ENCODE results near the gene OGFOD1. TPM values are rescaled to one million over a fixed set of nuclear protein-coding genes. Genes with fewer than 3 reads are reported as not detected.

The OGFOD1 gene
- polyA plus RNA-seq, 3 donors: 8.2 to 37.9 (median 23.4) TPM

DNA sequence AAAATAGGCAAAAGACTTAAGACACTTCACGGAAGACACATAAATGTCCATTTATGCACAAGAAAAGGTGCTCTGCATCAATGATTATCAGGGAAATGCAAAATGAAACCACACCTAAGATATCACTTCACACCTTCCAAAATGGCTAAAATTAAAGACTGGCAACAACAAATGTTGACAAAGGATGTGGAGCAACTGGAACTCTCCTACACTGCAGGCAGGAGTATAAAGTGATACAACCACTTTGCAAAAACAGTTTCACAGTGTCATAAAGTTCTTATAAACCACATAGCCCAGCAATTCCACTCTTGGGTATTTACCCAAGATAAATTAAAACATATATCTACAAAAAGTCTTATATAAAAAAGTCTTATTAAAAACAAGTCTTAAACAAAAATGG is 60.7 kb downstream of the OGFOD1 start:
- peaks cover 17% of the 10 kb centered on the region for H3K4me1 Mint-ChIP-seq
- Histone ChIP-seq H3K79me2 (ENCODE audit: insufficient read depth, low read length) (no peaks in the 10 kb centered on the region), H3K9me3 (replicated peaks in 1 of 2; ENCODE audit: control insufficient read depth in 1 of 2, insufficient read depth in 1 of 2, low read length in 2 of 2) (no peaks in the 10 kb centered on the region), H3K9ac (ENCODE audit: insufficient read depth, low read length, poor library complexity, severe bottlenecking) (no peak overlapping the region), H2AFZ (ENCODE audit: insufficient read depth, low read depth, low read length, poor library complexity, severe bottlenecking) (no peak overlapping the region), H4K20me1 (ENCODE audit: insufficient read depth, low read length) (peaks cover 26% of the 10 kb centered on the region), H3K27me3 (ENCODE audit: control insufficient read depth in 2 of 2, insufficient read depth in 2 of 2, low read length in 2 of 2) (no peaks in the 10 kb centered on the region), H3K27ac (ENCODE audit: low read depth in 1 of 2, low read length in 2 of 2) (no peak overlapping the region), H3K4me1 (ENCODE audit: control insufficient read depth in 1 of 2, insufficient read depth in 2 of 2, low read length in 2 of 2) (peaks cover 4 to 8% of the 10 kb centered on the region in 2 donors), H3K4me2 (replicated peaks; ENCODE audit: extremely low read depth, low read length, poor library complexity, severe bottlenecking) (no peak overlapping the region), H3K4me3 (replicated peaks in 1 of 3; ENCODE audit: low read depth in 2 of 3, low read length in 3 of 3) (no peak overlapping the region), H3K36me3 (replicated peaks in 1 of 2; ENCODE audit: control insufficient read depth in 1 of 2, insufficient read depth in 2 of 2, low read length in 2 of 2) (peaks cover 36 to 53% of the 10 kb centered on the region in 2 donors)
- TF ChIP-seq, protein P1, sequence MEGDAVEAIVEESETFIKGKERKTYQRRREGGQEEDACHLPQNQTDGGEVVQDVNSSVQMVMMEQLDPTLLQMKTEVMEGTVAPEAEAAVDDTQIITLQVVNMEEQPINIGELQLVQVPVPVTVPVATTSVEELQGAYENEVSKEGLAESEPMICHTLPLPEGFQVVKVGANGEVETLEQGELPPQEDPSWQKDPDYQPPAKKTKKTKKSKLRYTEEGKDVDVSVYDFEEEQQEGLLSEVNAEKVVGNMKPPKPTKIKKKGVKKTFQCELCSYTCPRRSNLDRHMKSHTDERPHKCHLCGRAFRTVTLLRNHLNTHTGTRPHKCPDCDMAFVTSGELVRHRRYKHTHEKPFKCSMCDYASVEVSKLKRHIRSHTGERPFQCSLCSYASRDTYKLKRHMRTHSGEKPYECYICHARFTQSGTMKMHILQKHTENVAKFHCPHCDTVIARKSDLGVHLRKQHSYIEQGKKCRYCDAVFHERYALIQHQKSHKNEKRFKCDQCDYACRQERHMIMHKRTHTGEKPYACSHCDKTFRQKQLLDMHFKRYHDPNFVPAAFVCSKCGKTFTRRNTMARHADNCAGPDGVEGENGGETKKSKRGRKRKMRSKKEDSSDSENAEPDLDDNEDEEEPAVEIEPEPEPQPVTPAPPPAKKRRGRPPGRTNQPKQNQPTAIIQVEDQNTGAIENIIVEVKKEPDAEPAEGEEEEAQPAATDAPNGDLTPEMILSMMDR (IDR thresholded peaks at IDR 0.05): no peak
- DNase-seq: no peak
- peaks cover 39 to 45% of the 10 kb centered on the region in 2 donors for H3K36me3 Mint-ChIP-seq
- H3K27ac Mint-ChIP-seq: no peak overlapping the region
- WGBS (ENCODE audit: insufficient coverage): 100% methylated on average over 1 of the region's 1 CpG
- no peaks in the 10 kb centered on the region for H3K27me3 Mint-ChIP-seq (ENCODE audit: low read depth in 3 of 3)
- H3K4me3 Mint-ChIP-seq: no peak overlapping the region
- no peaks in the 10 kb centered on the region for H3K9me3 Mint-ChIP-seq
- intact Hi-C loops (cut with micrococcal nuclease): no loop called here

DNA sequence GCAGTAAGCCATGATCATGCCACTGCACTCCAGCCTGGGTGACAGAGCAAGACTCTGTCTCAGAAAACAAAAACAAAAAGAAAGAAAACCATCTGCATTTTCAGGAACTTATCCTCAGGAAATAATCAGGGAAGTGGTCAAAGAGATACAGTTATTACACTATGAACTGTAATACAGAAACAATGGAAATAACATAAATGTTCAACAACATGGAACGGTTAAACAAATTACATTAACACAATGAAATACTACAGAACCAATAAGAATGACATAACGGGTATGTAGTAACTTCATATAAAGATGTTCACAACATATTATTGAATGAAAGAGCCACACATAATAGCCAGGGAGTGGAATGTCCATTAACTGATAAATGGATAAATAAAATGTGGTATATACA is 61.7 kb downstream of the OGFOD1 start:
- peaks cover 0 to 2% (median 0%) of the 10 kb centered on the region in 3 donors for H3K27me3 Mint-ChIP-seq (ENCODE audit: low read depth in 3 of 3)
- H3K27ac Mint-ChIP-seq: peak overlapping the region in 3 of 7 donors; percentile 30 to 63 (median 49)
- H3K79me2 ChIP-seq (ENCODE audit: insufficient read depth, low read length): no peaks in the 10 kb centered on the region
- intact Hi-C loops (cut with micrococcal nuclease): no loop called here
- H3K27me3 ChIP-seq (ENCODE audit: control insufficient read depth in 2 of 2, insufficient read depth in 2 of 2, low read length in 2 of 2): no peaks in the 10 kb centered on the region
- TF ChIP-seq, protein P1 (IDR thresholded peaks at IDR 0.05): no peak
- no peak overlapping the region for H3K9ac ChIP-seq (ENCODE audit: insufficient read depth, low read length, poor library complexity, severe bottlenecking)
- peaks cover 4 to 8% of the 10 kb centered on the region in 2 donors for H3K4me1 ChIP-seq (ENCODE audit: control insufficient read depth in 1 of 2, insufficient read depth in 2 of 2, low read length in 2 of 2)
- no peak for DNase-seq
- H3K9me3 Mint-ChIP-seq: no peaks in the 10 kb centered on the region
- H4K20me1 ChIP-seq (ENCODE audit: insufficient read depth, low read length): peaks cover 26% of the 10 kb centered on the region
- H3K36me3 Mint-ChIP-seq: peaks cover 30 to 34% of the 10 kb centered on the region in 2 donors
- no peak overlapping the region for H3K4me3 Mint-ChIP-seq
- H3K4me1 Mint-ChIP-seq: peaks cover 17% of the 10 kb centered on the region
- no CpG with 5 or more reads among the region's 2 CpGs for WGBS (ENCODE audit: insufficient coverage)
- no peak overlapping the region for H3K4me3 ChIP-seq (replicated peaks in 1 of 3; ENCODE audit: low read depth in 2 of 3, low read length in 3 of 3)
- H3K27ac ChIP-seq (ENCODE audit: low read depth in 1 of 2, low read length in 2 of 2): no peak overlapping the region
- H3K36me3 ChIP-seq (replicated peaks in 1 of 2; ENCODE audit: control insufficient read depth in 1 of 2, insufficient read depth in 2 of 2, low read length in 2 of 2): peaks cover 28 to 43% of the 10 kb centered on the region in 2 donors
- no peak overlapping the region for H3K4me2 ChIP-seq (replicated peaks; ENCODE audit: extremely low read depth, low read length, poor library complexity, severe bottlenecking)
- no peak overlapping the region for H2AFZ ChIP-seq (ENCODE audit: insufficient read depth, low read depth, low read length, poor library complexity, severe bottlenecking)
- no peaks in the 10 kb centered on the region for H3K9me3 ChIP-seq (replicated peaks in 1 of 2; ENCODE audit: control insufficient read depth in 1 of 2, insufficient read depth in 1 of 2, low read length in 2 of 2)

Measured in CD14-positive monocyte (primary cell).